Measurements from ENCODE around the gene MAP1A. TPM values are rescaled to one million over a fixed set of nuclear protein-coding genes. Genes with fewer than 3 reads are reported as not detected.
A peak's percentile ranks its signal among the peaks of the same experiment; 100 is the strongest.

MAP1A gene
- total RNA-seq, 1 experiment from 2014 or later: 2.5 TPM

DNA sequence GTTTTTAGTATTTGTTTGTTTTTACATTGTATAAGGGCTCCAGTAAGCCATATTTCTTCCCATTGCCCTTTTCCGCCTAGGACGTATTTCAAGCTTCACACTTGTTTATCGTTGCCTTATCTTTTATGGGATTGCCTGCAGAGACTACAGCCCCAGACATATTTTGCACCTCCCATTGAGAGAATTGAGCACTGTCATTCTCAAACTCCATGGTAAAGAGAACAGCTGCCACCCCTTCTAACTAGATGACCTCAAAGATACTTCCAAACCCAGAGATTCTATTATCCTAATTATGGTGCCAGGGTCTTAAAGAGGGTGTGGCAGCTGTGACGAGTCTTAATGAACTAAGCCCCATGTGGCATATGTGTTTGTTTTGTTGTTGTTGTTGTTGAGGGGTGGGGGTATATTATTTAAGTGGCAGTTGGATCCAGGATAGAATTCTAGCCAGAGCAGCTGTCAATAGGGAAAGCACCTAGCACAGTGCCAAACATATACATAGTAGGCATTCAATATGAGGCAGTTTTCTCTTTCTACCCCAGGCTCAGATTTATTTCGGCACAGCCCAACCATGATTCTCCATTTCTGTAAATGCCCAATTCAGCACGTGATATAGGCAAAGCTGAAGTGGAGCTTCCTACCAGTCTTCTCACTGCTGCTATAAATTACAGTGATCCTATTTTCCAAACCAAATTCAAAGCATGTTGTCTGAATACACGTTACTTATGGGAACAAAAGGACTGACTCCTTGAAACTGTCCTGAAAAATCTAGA, 23.5 kb upstream of the MAP1A start:
- no peak overlapping the region for H2BK5ac ChIP-seq (ENCODE audit: insufficient read length, low read length)
- WGBS (ENCODE audit: extremely low coverage, insufficient read length, low lambda C conversion rate): no CpG with 5 or more reads among the region's 7 CpGs
- no peaks in the 10 kb centered on the region for H3K27me3 Mint-ChIP-seq (ENCODE audit: low read depth)
- no peak overlapping the region for H3K14ac ChIP-seq (ENCODE audit: insufficient read depth, low read length)
- no peak overlapping the region for H2BK20ac ChIP-seq (ENCODE audit: low read depth, low read length, poor library complexity, severe bottlenecking)
- no peak overlapping the region for H2AK5ac ChIP-seq (ENCODE audit: insufficient read length, low read length)
- no peak overlapping the region for H4K91ac ChIP-seq (ENCODE audit: insufficient read length, low read depth, low read length)
- no peak overlapping the region for H4K8ac ChIP-seq (replicated peaks; ENCODE audit: insufficient read length, low read depth, low read length)
- H3T11ph ChIP-seq (ENCODE audit: low read length): no peak overlapping the region
- H4K5ac ChIP-seq (ENCODE audit: insufficient read length, low read depth, low read length): no peak overlapping the region
- H3K4me1 ChIP-seq (ENCODE audit: insufficient read depth, low read length): peaks cover 8% of the 10 kb centered on the region; the same call in 1 of the 2 replicates
- DNase-seq: no peak
- H3K27ac ChIP-seq (ENCODE audit: insufficient read length, low read depth, low read length): no peak overlapping the region
- no peak overlapping the region for H3K9ac ChIP-seq (ENCODE audit: extremely low read depth, insufficient read length, low read length)
- peaks cover 24 to 28% of the 10 kb centered on the region in 2 experiments for H3K4me1 Mint-ChIP-seq
- TF ChIP-seq, protein P1, sequence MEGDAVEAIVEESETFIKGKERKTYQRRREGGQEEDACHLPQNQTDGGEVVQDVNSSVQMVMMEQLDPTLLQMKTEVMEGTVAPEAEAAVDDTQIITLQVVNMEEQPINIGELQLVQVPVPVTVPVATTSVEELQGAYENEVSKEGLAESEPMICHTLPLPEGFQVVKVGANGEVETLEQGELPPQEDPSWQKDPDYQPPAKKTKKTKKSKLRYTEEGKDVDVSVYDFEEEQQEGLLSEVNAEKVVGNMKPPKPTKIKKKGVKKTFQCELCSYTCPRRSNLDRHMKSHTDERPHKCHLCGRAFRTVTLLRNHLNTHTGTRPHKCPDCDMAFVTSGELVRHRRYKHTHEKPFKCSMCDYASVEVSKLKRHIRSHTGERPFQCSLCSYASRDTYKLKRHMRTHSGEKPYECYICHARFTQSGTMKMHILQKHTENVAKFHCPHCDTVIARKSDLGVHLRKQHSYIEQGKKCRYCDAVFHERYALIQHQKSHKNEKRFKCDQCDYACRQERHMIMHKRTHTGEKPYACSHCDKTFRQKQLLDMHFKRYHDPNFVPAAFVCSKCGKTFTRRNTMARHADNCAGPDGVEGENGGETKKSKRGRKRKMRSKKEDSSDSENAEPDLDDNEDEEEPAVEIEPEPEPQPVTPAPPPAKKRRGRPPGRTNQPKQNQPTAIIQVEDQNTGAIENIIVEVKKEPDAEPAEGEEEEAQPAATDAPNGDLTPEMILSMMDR (conservative IDR thresholded peaks at IDR 0.05): no peak
- H3K4me3 Mint-ChIP-seq: peak overlapping the region; percentile 98 to 99
- H2BK120ac ChIP-seq (ENCODE audit: low read depth, low read length, poor library complexity, severe bottlenecking): no peak overlapping the region
- H3K4ac ChIP-seq (ENCODE audit: low read depth, low read length): no peak overlapping the region
- H3K23ac ChIP-seq (ENCODE audit: insufficient read length, low read depth, low read length): no peak overlapping the region
- H2BK15ac ChIP-seq (ENCODE audit: low read depth, low read length): no peak overlapping the region
- H2AFZ ChIP-seq (ENCODE audit: low read length): no peak overlapping the region
- peak overlapping the region in 2 of 3 experiments; percentile 48 to 100; a peak in 2 of 7 replicates for H3K27ac Mint-ChIP-seq
- peaks cover 5% of the 10 kb centered on the region for H3K23me2 ChIP-seq (ENCODE audit: insufficient read length, low read depth, low read length, poor library complexity, severe bottlenecking)
- no peak overlapping the region for H3K18ac ChIP-seq (ENCODE audit: insufficient read length, low read depth, low read length)
- H3K79me2 ChIP-seq (ENCODE audit: insufficient read depth, low read length): no peaks in the 10 kb centered on the region; the same call in 1 of the 2 replicates
- no peaks in the 10 kb centered on the region for H3K9me3 Mint-ChIP-seq
- peak overlapping the region; percentile 76 for H3K4me2 ChIP-seq (ENCODE audit: insufficient read depth, insufficient read length, low read length)
- H3K9me3 ChIP-seq (ENCODE audit: control insufficient read depth, low read depth, low read length): no peaks in the 10 kb centered on the region
- no peaks in the 10 kb centered on the region for H3K79me1 ChIP-seq (ENCODE audit: insufficient read depth, low read depth, low read length, poor library complexity, severe bottlenecking)
- no peaks in the 10 kb centered on the region for H4K20me1 ChIP-seq (ENCODE audit: control insufficient read depth, insufficient read depth, insufficient read length)
- H3K27me3 ChIP-seq (ENCODE audit: insufficient read depth, low read length): no peaks in the 10 kb centered on the region
- no peak overlapping the region for H3K56ac ChIP-seq (ENCODE audit: insufficient read length, low read depth, low read length)
- no peak overlapping the region for H2BK12ac ChIP-seq (ENCODE audit: insufficient read length, low read depth, low read length)
- peaks cover 24 to 31% (median 28%) of the 10 kb centered on the region in 3 experiments for H3K36me3 Mint-ChIP-seq (ENCODE audit: insufficient read depth in 1 of 3, low read depth in 3 of 3)
